Right hindlimb (tissue), 1 donor: ENCODE measurements around the gene FAM78B.
A peak's percentile ranks its signal among the peaks of the same experiment; 100 is the strongest.

Experiments used
- DNase-seq: peaks from one replicate; pipeline ENCODE4 v3.0.0-alpha.2; 2018

Gene FAM78B, protein sequence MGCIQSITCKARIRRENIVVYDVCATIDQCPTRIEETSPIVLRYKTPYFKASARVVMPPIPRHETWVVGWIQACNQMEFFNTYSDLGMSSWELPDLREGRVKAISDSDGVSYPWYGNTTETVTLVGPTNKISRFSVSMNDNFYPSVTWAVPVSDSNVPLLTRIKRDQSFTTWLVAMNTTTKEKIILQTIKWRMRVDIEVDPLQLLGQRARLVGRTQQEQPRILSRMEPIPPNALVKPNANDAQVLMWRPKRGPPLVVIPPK

DNA sequence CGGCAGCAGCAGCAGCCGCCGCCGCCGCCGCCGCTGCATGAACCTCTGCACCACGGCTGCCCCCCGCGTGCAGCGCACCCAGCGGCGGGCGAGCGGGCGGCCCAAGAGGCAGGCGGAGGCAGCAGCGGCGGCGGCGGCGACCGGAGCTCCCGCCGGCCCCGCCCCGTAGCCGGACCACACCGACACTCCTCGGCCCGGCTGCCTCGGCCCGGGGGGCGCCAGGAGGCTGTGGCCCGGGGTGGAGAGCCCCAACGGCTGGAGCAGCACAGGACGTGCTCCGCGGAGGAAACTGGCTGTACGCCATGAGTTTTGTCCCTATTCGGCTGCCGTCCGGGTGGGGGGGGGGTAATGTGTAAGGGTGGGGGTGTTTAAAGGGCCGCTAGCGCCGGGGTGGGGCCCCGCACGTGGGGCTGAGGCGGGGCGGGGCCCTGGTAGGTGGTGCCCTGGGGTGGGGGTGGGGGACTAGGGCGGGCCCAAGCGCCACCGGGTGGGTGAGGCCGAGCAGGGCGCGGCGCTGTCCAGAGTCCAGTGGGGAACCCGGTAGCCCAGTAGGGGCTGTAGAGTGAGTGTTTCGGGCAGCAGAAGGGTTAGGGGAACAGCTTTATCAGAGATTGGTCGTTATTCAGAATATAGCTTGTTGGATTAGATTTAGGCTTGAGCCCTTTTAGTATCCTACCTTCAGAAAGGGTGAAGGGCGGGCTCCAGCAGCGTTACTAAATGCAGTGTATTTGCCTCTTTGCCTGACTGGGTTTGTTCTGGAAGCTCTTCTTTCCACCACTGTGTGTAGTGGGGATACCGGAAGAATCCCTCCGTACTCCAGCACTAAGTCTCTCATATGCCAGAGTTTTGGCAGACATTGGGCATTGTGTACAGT lies at the start of gene FAM78B:
TSS of gene FAM78B (minus strand) at position 304 of the 874 bp plus-strand sequence. CDS start 753 bp downstream, outside the sequence.
- DNase-seq: peak; percentile 73

DNA sequence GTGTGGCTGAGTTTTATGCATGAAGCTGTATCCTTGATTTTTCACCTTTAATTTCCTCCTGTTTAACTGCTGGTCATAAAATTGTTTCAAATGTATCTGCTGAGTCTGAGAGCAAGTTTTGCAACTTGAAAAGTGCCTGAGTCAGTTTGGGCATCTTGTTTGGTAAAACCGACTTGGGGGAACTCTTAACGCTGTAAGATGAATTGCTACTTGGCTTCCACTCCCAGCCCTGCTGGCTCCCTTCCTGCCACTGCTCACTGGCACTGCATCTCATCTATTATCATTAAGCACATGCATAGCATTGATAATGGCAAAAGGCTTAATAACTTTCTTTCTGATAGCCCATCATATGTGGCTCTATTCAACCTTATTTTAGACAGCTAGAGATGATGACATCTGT lies 35.7 kb upstream of the FAM78B start:
- no peak for DNase-seq

DNA sequence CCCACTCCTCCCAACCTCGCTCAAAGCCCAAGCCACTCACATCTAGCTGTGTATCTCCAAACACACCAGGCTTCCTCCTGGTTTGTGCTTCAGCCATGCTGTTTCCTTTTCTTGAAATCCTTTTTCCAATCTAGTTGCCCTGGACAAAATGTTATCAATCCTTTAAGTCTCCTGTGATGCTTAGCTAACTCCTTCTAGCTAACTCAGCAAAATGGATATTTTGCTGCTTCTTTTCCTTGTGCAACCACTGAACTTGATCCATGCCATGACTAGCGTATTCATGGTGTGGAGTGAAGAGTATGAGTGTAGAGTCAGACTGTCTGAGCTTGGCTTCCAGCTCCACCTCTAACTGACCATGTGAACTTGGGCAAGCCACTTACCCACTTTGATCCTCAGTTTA lies 33.9 kb upstream of the FAM78B start:
- no peak for DNase-seq

DNA sequence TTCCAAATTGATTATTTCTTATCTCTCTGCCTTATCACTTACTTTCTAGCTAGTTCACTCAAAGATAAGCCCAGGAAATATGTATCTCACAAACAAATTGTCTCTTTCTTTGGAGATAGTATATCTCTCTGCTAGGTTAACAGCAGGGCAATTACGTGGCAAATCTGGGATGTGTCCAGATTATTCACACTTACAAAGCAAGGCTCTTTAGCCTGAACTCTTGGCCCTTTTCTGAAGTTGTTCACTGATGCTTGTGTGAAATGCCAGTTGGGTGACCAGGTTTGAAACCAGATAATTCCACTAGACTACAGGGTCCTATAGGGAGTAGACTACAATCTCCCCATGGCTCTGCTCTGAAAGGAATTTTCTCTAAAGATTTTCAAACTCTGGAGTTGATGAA lies 30.8 kb upstream of the FAM78B start:
- no peak for DNase-seq

DNA sequence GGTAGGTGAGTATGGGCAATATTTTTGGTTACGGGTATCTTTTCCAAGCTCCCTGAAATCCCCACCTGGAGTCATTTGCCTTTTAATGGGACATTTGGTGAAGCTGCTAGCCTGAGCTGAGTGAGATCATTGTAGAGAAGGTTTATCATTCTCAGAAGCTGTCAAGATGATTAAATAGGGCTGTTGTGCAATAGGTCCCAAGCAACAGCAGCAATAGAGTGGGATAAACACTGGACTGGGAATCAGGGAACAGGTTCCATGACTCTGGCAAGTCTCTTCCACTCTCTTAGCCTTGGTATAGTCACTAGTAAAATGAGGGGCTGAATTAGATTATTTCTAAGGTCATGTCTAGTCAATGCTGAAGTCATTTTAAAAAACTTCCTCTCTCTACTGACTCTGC lies 30.3 kb upstream of the FAM78B start:
- DNase-seq: no peak

DNA sequence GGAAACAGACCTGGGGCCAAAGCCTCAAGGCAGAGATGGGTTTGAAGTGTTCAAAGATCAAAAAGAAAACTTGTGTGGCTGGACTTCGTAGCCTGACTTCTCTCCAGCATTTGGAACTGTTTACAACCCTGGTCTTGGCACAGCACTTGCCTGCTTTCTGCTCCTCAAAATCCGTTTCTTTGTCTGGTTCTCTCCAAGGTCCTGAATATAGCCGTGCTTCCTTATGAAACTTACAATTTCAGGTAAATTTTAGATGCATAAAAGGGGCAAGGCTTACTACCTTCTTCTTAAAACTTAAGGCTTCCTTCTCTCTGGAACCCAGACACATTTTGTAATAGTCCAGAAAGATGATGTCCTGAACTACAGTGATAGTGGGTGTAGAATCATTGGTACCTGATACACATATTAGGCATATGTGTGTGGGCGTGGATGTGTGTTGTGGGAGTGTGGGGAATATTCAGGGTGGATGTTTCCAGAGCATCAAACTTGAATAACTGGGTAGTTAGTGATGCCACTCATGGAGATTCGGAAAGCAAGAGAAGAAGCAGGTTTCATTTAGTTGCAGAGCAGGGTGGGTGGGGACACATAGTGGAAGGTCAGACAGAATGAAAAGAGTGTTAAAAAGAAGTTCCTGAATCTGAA lies 26.4 kb upstream of the FAM78B start:
- no peak for DNase-seq

DNA sequence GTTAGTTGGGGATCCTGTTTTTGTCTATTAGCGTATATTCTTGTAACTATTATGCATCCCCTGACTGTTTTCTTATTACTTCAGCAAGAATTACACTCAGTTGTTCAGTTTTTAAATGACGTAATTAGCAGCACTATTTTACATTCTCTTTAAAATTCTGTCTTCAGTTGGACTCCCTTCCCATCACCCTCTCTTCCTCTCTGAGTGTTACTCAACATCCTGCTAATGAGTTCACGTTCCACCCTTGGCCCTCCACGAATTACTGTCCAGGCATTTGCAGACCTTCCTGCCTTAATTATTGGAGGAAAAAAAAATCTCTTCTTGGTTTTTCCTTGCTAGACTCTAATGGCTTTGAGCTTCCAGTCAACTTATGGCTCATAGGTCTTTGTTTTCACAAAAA lies 23.6 kb upstream of the FAM78B start:
- no peak for DNase-seq

DNA sequence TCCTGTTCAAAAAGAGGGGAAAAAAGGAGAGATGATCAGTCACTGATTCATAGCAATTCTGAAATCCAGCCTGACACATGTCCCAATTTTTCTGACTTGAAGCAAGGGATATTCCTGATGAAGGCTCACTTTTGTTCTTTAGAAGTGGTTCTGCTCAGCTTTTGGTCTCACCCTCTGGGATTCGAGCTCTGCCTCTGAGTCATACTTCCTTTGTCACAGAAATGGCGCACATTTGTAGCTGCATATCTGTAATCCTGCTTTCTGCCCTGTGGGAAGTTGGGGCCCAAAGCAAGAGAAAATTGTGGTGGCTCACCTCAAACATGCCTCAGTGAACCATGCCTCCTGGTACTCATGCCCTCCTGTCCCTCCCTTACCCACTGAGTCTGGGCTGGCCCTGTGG lies 22.3 kb upstream of the FAM78B start:
- no peak for DNase-seq

DNA sequence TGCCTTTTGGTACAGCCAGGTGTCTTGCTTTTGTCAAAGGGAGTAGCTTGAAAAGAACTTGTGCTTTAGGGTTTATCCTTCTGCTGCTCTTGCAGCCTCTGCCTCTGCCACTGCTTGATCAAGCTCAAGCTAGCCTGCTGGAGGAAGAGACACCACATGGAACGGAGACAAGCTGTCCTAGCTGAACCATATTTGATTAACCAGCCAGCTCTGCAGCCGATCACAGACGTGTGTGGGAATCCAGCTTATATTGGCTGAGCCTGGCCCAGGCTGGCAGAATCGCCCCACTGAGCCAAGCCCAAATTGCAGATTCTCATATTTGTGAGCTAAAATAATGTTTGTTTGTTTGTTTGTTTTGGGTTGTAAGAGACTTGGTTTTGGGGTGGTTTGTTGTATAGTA lies 18.7 kb upstream of the FAM78B start:
- DNase-seq: no peak

DNA sequence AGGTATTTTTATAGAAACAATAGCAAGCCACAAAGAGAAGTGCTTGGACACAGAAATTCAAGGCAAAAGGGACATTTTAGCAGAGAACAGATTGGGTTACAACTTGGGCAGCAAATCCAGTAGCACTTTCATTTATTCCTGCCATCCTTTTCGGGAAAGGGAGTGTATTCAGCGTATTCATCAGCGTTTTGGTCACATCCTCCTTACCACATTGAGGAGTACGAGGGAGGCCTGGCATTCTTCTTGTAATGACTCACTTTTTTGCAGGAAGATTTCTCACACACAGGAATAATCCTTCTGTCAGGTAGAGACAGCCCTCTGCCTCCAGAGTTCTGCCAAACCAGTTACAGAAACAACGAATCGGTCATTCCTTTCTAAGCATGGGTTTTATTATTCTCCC lies 18.1 kb upstream of the FAM78B start:
- DNase-seq: no peak

DNA sequence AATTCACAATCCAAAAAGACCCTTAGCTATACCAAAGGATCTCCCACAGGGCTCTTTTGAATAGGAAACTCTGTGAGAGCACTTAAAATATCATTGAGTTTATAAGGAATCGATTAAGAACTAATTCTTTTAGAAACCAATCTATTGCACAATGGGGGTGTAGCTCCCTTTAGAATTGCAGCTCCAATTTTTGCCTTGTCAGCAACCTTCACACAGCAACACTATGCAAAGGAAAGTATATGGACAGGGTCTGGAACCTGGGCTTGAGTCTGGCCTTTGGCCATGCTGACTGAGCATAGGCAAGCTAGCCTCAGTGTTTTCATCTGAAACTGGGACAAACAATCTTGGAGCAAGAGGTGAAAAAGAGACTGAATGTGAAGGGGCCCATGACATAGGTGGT lies 17.2 kb upstream of the FAM78B start:
- no peak for DNase-seq

DNA sequence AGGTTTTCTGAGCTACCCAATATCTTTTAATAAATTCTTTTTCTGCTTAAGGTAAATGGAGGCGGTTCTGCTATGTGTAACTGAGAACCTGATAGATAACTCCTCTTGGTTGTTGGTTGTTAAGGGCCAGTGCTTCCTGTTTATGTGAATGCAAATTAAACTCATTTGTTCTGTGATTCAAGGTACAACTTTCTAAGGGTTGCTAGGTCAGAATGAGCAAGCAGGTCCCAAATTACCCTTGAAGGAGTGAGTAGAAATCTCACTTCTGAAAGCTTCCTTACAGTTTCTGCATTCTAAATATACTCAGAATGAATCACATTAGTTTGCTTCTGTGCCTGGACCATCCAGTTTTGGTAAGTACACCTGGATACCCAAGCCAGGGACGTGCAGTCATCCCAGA lies 15.5 kb upstream of the FAM78B start:
- no peak for DNase-seq

DNA sequence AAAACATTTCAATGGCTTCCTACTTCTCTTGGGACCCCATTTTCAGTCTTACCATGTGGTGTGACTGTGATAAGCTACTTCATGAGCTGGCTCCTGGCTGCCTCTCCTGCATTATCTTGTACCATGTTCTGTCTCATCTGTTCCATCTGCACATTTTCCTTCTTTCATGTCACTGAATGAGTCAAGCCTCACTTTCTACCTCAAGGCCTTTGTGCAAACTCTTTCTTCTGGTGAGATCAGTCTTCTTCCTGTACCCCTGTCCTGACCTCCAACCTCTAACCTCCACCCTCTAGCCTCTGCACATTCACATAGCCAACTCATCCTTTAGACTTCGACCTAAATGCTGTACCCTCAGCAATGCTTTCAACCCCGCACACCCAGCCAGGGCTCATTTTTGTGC lies 9.6 kb upstream of the FAM78B start:
- no peak for DNase-seq

DNA sequence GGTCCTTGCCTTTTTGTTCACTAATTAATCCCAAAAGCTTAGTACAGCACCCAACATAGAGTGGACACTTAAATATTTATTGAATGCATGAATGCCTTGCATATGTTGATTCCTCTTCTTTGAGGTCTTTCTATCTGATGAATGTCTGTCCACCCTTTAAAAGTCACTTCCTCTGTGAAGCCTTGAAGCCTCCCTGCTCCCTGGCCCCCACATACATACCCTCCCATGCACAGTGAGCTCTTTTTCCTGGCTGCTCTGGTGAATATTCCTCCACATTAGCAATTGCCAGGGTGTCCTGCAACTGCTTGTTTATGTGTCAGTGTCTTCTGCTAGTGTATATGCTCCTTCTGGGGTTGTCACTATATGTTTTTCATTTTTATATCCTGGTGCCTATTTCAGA lies 8.2 kb upstream of the FAM78B start:
- DNase-seq: no peak

DNA sequence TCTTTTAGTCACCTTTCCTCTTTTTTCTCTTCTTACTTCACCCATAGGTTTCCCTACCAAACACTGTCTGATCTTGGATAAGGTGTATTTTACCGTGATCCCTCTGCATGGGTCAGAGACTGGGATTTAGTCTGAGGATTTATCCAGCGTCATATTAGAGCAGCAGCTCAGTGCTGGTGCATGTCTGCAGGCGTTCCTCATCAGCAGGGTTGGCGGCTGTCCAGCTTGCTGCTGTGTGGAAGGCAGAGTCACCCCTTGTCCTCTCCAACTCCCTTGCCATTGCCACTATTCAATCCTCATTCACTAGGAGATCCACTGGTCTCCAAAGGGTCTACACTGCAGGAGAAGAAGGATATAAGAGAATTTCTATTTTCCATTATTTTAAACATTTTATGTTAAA lies 7.3 kb upstream of the FAM78B start:
- DNase-seq: no peak

DNA sequence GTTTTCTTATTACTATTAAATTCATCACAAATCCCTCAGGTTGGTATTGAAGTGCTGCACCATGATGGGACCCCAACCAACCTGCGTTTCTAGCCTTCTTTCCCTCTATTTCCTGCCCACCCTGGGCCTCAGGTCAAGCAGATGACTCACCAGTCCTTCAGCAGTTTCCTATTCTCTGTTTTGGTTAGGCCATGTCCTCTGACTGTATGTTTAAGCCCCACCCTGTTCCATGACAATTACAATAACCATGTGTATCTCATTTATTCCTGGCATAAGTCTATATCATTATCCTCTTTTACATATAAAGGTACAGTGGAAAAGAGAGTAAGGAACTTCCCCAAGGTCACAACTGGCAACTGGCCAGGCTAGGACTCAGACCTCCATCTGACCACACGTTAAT lies 5.3 kb upstream of the FAM78B start:
- DNase-seq: no peak

DNA sequence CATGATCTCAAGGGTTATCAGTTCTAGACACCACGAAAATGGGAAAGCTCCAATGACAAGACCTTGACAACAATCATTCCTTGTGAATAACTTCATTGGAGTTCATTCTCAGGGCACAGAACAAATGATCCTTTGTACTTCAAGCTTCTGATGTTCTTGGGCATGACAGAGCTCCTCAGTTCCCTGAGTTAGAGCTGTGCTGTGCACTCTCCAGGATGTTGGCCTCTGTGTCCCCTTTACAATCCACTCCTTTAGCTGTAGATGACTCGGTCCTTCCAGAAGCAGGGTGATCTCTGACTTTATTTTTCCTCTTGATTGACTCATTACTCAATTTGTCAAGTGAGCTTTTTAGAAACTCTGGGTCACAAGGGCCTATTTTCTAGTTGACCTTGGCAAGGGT lies 3.9 kb upstream of the FAM78B start:
- DNase-seq: no peak

DNA sequence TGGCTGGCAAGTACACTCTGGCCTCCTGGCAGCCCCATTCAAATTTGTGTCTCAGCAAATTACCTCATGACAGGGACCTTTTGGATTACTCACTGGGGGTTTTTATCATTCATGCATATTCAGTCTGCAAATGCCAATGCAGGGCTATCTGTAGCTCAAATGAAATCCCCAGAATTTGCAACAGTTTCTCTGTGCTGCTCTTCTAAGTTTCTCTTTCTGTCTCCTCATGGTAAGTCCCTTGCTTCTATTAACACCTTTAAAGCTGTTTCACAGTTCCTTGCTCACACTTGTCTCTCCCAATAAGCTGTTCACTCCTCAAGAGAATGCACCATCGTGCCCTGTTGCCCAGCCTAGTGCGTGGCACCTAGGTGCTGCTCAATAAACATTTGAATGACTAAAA lies 3.3 kb upstream of the FAM78B start:
- no peak for DNase-seq

DNA sequence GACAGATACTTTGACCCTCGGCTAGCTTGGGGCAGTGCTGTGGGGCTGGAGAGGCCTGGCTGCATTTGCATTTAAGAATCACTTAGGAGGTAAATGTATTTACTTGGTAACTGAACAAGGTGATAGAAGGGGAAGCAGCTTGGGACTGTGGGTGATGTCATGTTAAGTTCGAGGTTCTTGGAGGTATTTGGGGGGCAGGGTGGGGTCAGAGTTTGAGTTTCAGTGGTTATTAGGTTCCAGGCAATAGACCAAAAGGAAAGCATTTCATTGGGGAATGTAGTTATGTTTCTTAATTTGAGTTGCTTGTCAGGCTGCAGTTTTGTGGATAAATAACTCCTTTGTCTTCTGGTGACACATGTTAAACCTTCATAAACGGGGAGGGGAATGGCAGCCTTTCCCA lies 2.4 kb upstream of the FAM78B start:
- no peak for DNase-seq

DNA sequence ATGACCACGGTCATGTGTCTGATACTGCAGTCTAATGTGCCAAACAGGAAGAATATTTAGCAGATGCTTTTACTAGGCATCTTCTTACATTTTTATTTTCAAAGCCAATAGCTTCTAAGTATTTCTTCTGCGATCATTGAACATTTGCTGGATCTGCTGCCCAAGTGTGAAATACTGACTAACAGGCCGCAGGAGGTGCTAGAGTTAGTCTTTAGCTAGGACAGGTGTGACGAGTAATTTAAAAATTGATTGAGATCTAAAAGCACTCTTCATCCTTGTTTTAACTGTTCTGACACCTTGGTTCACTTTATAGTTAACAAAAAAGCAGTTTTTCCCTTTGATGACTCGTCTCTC lies 748 bp upstream of the FAM78B start:
- DNase-seq: no peak

DNA sequence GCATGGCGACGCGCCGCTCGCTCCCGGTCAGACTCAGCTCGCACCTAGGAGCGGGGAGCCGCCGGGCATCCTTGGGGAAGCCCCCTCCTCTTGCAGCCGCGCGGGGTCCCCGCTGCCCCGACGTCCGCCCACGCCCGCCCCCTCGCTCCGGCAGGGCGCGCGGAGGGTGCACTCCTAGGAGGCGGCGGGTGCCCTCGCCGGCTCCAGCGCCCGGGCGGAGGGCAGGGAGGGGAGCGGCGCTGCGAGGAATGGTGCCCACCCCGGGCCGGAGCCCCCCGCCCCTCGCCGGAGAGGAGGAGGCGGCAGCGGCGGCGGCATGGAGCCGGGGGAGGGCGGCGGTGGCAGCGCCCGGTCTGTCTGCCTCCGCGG lies 488 bp downstream of the FAM78B start:
- DNase-seq: no peak

DNA sequence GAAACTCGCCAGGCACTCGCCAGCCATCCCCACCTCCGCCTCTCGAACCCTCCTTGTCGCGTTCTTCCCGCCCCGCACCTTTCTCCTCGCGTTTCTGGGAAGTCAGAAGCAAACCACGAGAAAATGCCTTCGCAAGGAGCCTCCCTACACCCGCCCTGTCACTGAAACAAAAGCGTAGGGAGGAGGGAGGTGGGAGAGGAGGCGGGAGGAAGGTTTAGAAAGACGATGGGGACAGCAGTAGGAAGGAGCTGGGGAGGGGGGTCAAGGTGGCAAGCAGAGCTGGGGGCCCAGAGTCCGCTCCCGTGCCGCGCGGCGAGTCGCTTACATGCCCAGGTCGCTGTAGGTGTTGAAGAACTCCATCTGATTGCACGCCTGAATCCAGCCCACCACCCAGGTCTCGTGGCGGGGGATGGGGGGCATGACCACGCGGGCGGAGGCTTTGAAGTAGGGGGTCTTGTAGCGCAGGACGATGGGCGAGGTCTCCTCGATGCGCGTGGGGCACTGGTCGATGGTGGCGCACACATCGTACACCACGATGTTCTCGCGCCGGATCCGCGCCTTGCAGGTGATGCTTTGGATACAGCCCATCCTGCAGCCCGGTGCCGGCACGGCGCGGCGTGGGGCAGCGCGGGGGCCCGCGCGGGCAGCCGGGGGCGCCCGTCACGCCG lies 1.0 kb downstream of the FAM78B start:
- DNase-seq: peak; percentile 19

DNA sequence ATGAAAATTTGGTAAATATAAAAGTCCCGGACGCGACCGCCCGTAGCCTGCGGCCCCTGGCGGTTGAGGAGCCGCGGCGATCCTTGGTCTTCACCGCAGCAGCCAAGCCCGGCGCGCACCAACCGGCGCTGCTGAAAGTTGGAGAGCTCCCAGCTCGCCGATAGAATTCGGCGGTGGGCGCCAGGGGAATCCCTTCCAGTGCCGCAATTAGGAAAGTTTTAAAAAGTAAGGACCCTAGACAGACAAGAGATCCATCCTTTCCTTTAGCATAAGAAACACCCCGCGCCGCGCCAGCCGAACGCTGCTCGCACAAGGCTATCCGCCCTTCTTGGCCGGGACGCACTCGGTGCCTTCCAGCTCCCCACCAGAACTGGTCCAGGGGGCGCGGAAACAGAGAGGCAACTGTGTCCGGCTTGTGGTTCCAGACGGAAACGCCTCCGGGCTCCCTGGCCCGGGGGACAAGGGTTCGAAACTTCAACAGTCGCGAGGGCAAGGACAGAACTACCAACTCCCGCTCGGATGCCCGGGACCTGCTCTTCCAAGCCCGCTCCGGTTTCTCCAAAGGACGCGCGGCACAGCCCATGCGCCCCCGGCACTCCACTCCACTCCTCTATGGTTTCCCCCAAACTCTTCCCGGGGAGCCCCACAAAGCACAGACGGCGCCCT lies 1.7 kb downstream of the FAM78B start:
- peak; percentile 68 for DNase-seq
